NCI-H2081 treated with DMSO at 0.1 percent for 48 hours (cell line): ENCODE results near the gene TMEM126B.
"Not testable (repeated sequence)": the region's sequence is repeated elsewhere in the genome, so short reads cannot be mapped to it uniquely, and the experiment has no call there.

Experiments used
- DNase-seq: peaks from one replicate; lab custom pipeline; 2025; lab: John Stamatoyannopoulos, UW

TMEM126B gene

GRCh38 chr11:85627998-85628770, at the start of gene TMEM126B:
TSS of gene TMEM126B (plus strand) at chr11:85628593. CDS start at chr11:85628608, 15 bp downstream.
- peak; percentile 90 for DNase-seq

GRCh38 chr11:85582111-85582510, 46.3 kb upstream of the TMEM126B start:
- no peak for DNase-seq

GRCh38 chr11:85589373-85589772, 39.0 kb upstream of the TMEM126B start:
- no peak for DNase-seq

- no peak for DNase-seq
Measured at GRCh38 chr11:85590848-85591483, 37.4 kb upstream of the TMEM126B start.

- DNase-seq, result no peak
Measured at GRCh38 chr11:85595285-85595884, 33.0 kb upstream of the TMEM126B start.

GRCh38 chr11:85596886-85597285, 31.5 kb upstream of the TMEM126B start:
- DNase-seq, result no peak

GRCh38 chr11:85599083-85599482, 29.3 kb upstream of the TMEM126B start:
- DNase-seq, result no peak

- DNase-seq, result no peak
Measured at GRCh38 chr11:85602526-85603213, 25.7 kb upstream of the TMEM126B start.

GRCh38 chr11:85603220-85603619, 25.2 kb upstream of the TMEM126B start:
- DNase-seq, result no peak

GRCh38 chr11:85606237-85606636, 22.2 kb upstream of the TMEM126B start:
- not testable (repeated sequence) for DNase-seq

- DNase-seq, result not testable (repeated sequence)
Measured at GRCh38 chr11:85608621-85609020, 19.8 kb upstream of the TMEM126B start.

- not testable (repeated sequence) for DNase-seq
Measured at GRCh38 chr11:85609286-85609685, 19.1 kb upstream of the TMEM126B start.

- DNase-seq, result not testable (repeated sequence)
Measured at GRCh38 chr11:85611643-85612042, 16.8 kb upstream of the TMEM126B start.

GRCh38 chr11:85619499-85619898, 8.9 kb upstream of the TMEM126B start:
- no peak for DNase-seq

GRCh38 chr11:85620256-85620655, 8.1 kb upstream of the TMEM126B start:
- no peak for DNase-seq

- DNase-seq, result no peak
Measured at GRCh38 chr11:85626496-85626895, 1.9 kb upstream of the TMEM126B start.

- no peak for DNase-seq
Measured at GRCh38 chr11:85627332-85627997, 928 bp upstream of the TMEM126B start, which contains the start of gene DLG2. TSS of gene DLG2 (minus strand) at chr11:85627344.

- DNase-seq, result no peak
Measured at GRCh38 chr11:85628771-85629341, 463 bp downstream of the TMEM126B start.

- DNase-seq, result no peak
Measured at GRCh38 chr11:85634747-85635146, 6.4 kb downstream of the TMEM126B start.

GRCh38 chr11:85643191-85643614, 14.8 kb downstream of the TMEM126B start:
- no peak for DNase-seq

- no peak for DNase-seq
Measured at GRCh38 chr11:85647078-85647477, 18.7 kb downstream of the TMEM126B start.
